ENCODE measurements around the gene AGTRAP. TPM values are rescaled to one million over a fixed set of nuclear protein-coding genes. Genes with fewer than 3 reads are reported as not detected.

The AGTRAP gene
- total RNA-seq, 6 experiments from 2014 or later, result 31.4 to 41.4 (median 33.6) TPM

- Mint-ChIP-seq H3K36me3 (ENCODE audit: low read depth) (no peaks in the 10 kb centered on the region), H3K4me1 (ENCODE audit: low read depth) (no peaks in the 10 kb centered on the region), H3K4me3 (no peak overlapping the region), H3K27ac (no peak overlapping the region), H3K27me3 (ENCODE audit: insufficient read depth) (peaks cover 27% of the 10 kb centered on the region), H3K9me3 (no peaks in the 10 kb centered on the region)
- no peak for DNase-seq
- no peak for TF ChIP-seq CTCF (IDR thresholded peaks at IDR 0.05)
Measured at GRCh38 chr1:11708554-11709350, 27.2 kb upstream of the AGTRAP start.

- Mint-ChIP-seq H3K9me3 (no peaks in the 10 kb centered on the region), H3K4me3 (no peak overlapping the region), H3K36me3 (ENCODE audit: low read depth) (no peaks in the 10 kb centered on the region), H3K27me3 (ENCODE audit: insufficient read depth) (peaks cover 37% of the 10 kb centered on the region), H3K27ac (no peak overlapping the region), H3K4me1 (ENCODE audit: low read depth) (no peaks in the 10 kb centered on the region)
- no peak for DNase-seq
- TF ChIP-seq CTCF (IDR thresholded peaks at IDR 0.05), result no peak
Measured at GRCh38 chr1:11711490-11711889, 24.4 kb upstream of the AGTRAP start.

- Mint-ChIP-seq H3K9me3 (no peaks in the 10 kb centered on the region), H3K36me3 (ENCODE audit: low read depth) (no peaks in the 10 kb centered on the region), H3K4me1 (ENCODE audit: low read depth) (no peaks in the 10 kb centered on the region), H3K27me3 (ENCODE audit: insufficient read depth) (peaks cover 40% of the 10 kb centered on the region), H3K4me3 (no peak overlapping the region), H3K27ac (no peak overlapping the region)
- no peak for TF ChIP-seq CTCF (IDR thresholded peaks at IDR 0.05)
- DNase-seq, result no peak
Measured at GRCh38 chr1:11712285-11712684, 23.7 kb upstream of the AGTRAP start.

GRCh38 chr1:11713095-11713494, 22.8 kb upstream of the AGTRAP start:
- no peaks in the 10 kb centered on the region for H3K9me3 Mint-ChIP-seq
- no peak for TF ChIP-seq CTCF (IDR thresholded peaks at IDR 0.05)
- H3K27ac Mint-ChIP-seq, result no peak overlapping the region
- no peaks in the 10 kb centered on the region for H3K36me3 Mint-ChIP-seq (ENCODE audit: low read depth)
- H3K27me3 Mint-ChIP-seq (ENCODE audit: insufficient read depth), result peaks cover 42% of the 10 kb centered on the region
- no peak overlapping the region for H3K4me3 Mint-ChIP-seq
- no peaks in the 10 kb centered on the region for H3K4me1 Mint-ChIP-seq (ENCODE audit: low read depth)
- no peak for DNase-seq

GRCh38 chr1:11714831-11715575, 20.9 kb upstream of the AGTRAP start:
- Mint-ChIP-seq H3K9me3 (no peaks in the 10 kb centered on the region), H3K4me1 (ENCODE audit: low read depth) (peaks cover 8% of the 10 kb centered on the region; the same call in 1 of the 2 replicates), H3K36me3 (ENCODE audit: low read depth) (no peaks in the 10 kb centered on the region), H3K27ac (no peak overlapping the region), H3K4me3 (no peak overlapping the region), H3K27me3 (ENCODE audit: insufficient read depth) (peaks cover 38% of the 10 kb centered on the region)
- TF ChIP-seq CTCF (IDR thresholded peaks at IDR 0.05), result no peak
- DNase-seq, result no peak
